NCI-H2081 treated with DMSO at 0.1 percent for 48 hours (cell line): Measurements from ENCODE around the gene PALB2.

Experiments used
- DNase-seq: peaks from one replicate; lab custom pipeline; 2025; lab: John Stamatoyannopoulos, UW

Gene PALB2

DNA sequence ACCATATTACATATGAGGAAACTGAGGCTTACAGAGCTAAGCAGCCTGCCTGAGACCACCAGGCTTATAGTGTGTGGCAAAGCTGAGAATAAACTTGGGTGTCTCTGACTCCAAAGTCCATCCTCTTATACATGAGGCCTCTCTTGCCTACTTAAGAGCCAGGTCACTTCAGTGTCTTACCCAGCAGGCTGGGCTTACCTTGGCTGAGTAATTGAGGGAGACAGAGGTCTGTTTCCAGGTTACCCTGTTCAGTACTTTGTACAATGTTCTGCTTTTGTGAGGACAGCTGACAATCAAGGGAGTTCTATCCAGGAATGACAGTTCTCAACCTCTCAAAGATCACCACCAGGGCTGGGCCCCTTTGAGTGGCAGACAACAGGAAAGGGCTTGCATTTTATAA is 59.3 kb downstream of the PALB2 start:
- DNase-seq: no peak

DNA sequence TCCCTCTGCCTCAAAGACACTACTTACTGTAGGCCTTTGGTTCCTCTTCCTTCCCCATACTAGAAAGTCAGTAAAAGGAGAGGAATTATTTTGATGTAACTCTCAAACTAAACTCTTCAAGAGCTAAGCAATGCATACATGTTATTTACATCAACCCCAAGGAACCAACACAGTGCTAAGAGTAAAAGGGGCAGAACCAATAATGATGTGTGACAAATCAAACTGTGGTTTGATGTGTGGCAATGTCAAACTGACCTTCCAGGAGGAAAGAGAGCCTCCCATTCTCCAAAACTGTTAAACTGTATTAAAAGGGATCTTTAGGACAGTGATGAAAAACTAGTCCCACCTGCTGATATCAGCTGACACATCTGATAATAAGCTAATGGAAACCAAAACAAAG is 60.7 kb downstream of the PALB2 start:
- no peak for DNase-seq

DNA sequence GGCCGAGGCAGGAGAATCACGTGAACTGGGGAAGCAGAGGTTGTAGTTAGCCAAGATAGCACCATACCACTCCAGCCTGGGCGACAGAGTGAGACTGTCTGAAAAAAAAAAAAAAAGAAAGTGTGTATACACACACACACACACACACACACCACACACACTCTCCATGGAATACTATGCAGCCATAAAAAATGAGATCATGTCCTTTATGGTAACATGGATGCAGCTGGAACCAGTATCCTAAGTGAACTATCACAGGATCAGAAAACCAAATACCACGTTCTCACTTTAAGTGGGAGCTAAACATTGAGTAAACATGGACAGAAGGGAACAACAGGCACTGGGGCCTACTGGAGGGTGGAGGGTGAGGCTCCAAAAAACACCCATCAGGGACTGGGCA is 61.7 kb downstream of the PALB2 start:
- DNase-seq: no peak

DNA sequence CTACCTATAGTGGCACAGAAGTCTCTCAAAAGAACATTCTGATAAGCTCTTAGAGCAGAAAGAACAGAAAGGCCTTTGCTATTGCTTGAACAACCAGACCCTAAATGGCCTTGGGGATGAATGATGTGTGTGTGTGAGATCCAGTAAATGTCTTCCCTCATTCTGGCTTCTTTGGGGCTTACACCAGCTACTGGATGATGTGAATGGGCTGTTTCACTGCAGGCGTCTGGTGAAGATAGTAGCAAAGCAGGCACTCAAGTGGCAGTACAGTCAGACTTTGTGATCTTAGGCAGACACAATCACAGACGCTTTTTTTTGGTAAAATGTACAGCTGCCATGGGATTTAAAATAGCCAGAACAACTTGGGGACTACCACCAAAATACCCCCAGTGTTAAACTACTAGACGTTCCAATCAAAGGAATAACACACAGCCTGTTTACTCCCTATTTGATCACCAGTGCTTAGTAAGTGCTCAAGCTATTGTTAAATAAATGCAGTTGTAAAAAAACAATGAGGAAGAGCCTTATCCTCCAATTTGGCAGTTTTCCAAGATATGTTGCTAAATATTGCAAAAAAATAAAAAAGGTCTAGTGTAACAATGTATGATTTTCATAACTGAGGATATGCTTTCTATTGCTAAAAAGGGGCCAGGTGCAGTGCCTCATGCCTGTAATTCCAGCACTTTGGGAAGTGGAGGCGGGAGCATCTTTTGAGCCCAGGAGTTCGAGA is 62.8 kb downstream of the PALB2 start:
- DNase-seq: no peak

DNA sequence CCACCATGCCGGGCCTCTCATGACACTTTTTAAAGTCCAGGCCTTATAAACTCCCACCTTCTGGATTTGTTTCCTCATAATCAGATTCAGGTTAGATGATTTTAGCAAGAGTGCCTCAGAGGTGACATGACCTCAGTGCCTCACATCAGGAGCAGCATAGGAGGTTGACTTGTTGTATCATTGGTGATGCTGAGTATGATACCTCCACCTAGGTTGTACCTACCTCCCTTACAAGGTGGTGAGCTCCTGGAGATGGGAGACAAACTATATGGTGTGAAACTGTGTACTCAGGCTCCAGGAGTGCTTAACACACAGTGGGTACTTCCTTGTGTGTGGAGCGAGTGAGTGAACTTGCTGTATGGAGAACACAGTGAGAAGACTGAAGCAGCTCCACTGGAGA is 63.6 kb downstream of the PALB2 start:
- DNase-seq: no peak

DNA sequence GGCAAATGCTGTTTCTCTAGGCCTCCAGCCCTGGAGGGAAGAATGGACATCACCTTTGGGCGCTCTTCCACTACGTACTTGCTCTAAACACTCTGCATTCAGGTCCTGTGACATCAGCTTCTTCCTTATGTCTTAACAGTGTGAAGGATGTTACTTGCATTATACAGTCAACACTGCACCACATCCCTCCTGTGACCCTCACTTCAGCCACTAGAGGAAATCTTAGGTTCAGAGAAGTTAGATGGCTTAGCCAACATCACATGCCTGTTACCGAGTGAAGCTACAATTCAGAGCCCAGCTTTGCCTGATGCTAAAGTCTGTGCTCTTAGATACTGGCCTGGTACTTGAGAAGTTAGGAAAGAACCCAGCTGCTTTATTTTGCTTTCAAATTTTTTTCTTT is 65.3 kb downstream of the PALB2 start:
- DNase-seq: no peak

DNA sequence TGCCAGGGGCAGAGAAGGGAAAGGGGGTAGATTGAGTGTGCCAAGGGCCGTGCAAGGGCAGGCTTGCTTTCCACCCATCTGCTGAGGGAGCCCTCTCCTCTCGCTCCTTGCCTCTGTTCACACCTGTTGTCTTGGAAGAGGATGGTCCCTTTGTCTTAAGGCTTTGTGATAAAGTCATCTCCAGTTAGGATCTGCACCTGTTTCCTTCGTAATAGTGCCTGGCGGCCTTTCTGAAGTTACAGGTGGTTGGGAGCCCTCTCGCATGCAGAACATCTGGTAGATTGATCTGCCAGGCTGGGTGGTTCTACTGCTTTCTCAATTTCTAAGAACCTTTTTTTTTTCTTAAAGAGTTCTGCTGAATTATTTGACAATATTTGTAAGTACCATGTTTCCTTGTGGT is 67.3 kb downstream of the PALB2 start:
- DNase-seq: no peak

DNA sequence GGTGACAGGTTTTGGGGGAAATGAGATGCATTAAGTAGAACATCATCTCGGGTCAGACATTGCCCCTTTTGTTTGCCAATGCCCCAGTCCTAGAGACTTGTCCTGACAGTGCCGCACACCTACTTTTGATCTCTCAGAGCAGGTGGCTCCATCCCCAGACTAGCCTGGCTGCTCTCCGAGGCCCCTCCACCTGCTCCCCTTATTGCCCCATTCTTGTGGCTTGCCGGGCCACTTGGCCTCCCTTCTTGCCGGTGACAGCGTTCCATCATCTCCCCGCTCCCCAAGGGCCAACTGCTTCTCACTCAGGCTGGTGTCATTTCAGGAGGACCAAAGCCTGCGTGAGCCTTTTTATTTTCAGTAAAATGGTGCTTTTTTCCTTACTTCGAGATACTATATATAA is 68.7 kb downstream of the PALB2 start:
- DNase-seq: no peak

DNA sequence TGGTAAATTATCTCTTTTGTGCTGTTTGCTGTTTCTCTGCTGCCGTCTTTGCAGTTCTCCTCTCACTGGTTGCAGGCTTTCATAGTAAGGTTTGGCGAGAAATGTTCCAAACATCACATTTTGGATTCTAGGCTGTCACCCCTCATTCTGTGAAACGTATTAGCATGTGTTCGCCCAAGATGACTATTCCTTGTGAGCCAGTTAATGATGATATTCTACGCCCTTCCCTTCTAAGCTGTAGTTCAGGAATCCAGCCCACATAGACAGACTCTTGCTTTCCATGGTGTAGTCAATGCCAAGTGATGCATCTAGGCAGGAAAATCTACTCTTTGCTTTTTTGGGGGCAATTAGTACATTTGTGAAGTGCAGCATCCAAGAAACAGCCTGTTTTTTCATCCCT is 69.2 kb downstream of the PALB2 start:
- DNase-seq: no peak

DNA sequence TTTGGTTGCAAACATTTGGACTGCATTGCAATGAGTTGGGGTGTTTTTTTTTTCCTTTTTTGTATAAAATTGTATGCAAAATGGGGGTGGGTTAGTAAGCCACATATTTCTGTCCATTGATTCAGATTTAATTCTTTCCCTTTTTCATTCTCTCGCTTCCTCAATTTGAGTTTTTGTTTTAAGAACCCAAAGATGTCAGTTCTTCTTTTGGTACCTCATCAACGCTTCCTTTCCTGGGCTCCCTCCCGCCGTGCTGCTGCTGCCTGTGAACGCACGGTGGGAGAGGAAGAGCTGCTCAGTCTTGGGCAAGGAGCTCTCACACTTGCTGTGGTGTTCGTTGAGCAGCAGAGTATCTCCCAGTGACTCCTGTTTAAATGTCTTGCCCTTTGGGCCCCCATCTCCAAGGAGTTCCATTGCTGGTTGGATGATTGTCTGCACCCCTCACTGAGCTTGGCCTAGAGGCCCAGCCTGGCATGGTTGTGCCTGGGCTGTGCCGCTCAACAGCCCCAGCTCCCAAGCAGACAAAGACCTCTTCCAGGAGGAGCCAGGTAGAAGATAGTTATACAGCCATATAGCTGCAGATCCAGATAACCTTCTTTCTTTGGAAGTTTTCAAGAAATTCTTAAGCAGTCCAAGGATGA is 70.0 kb downstream of the PALB2 start:
- no peak for DNase-seq

DNA sequence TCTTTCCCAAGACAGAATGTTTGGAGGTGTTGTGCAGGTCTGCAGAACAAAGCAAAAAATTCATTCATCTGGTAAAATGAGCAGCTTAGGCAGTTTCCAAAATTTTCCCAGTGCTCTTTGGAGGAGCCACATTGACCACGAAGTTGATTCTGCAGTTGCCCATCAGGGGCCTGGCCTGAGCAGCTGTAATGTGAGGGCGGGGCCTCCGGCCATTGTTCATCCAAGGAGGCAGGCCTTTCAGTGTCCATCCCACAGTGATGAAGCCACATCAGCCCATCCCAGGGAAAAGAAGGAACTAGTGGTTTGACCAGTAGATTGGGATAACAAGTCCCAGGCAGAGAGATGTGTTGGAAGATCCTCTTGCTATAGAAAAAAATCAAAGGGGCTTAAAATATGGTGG is 73.5 kb downstream of the PALB2 start:
- DNase-seq: no peak

DNA sequence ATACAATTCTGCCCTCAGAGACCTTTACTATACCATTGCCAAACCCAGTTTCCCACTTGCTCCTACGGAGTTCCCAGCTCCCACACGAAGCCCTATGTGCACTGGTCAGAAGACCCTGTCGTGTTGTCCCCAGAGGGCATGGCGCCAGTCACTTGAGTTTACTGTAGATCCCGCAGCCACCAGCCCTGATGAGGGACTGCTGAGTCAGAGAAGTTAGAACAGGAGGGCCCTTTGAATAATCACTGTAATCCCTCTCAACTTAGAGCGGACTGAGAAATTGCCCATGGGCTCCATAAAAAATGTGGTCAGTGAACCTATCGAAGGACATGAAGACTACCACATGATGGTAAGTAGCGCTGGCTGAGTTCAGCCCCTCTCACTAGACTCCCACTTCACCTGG is 74.4 kb downstream of the PALB2 start:
- no peak for DNase-seq

DNA sequence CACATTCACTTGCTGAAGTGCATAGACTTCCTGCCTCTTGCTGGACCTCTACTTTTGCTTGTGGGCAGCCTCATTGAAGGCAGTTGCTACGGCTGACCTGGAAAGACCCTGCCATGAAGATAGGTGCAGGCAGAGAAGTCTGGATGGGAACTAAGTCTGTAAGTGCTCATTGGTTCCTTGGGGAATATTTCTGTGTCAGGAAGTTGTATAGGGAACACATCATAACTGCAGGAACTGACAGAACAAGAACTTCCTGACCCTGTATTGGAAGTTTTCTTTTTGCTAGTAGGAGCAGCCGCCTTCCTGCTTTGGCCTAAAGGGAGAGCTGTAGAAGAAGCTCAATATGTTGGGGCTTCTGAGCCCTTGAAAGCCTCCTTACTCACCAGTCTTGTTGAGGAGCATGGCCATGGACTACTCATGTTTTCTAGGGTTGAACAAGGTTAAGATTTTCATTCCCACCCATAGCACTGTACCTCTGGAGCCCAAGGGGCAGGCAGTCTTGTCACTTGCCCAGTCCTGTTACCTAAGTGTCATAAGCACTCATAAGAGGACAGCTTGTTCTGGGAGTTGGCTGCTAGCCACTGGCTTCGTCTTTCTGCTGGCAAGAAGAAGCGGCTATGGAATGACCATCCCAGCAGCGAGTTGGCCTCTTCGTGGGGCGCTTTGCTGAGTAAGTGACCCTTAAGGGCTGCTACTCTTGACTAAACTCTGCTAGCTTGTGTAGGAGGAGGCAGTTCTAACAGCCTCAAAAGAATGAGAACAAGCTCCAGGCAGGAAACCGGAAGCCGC is 76.3 kb downstream of the PALB2 start:
- no peak for DNase-seq

DNA sequence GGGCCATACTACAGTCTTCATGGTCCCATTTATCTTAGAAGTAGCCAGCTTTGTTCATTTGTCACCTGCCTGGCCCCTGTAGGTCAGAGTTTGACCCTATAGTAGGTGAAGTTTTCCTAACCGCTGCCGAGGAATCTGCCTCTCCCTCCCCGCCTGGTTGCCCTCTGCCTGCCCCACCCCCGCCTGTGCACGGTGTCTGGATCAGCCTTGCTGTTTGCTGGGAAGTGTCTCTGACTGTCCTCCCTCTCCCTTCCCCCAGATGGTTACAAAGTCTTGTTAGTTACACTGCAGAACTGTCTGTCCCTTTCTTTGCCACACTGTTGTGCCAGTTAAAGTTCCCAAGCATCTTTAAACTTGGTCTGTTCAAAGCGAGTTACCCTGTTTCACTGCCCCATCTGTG is 77.9 kb downstream of the PALB2 start:
- DNase-seq: no peak

DNA sequence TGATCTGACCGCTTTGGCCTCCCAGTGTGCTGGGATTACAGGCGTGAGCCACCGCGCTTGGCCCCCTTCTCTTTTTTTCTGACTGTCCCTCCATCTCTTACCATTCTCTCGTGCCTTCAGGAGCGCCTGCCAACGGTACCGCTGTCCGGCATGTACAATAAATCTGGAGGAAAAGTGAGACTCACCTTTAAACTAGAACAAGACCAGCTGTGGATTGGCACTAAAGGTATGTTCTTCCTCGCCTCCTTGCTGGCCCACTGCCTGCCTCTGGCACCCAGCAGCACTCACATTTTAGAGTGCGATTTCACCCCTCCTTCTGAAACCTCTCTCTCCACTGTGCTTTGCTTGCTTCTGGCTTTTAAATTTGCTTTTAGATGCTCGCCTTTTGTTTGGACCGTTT is 78.6 kb downstream of the PALB2 start:
- no peak for DNase-seq

DNA sequence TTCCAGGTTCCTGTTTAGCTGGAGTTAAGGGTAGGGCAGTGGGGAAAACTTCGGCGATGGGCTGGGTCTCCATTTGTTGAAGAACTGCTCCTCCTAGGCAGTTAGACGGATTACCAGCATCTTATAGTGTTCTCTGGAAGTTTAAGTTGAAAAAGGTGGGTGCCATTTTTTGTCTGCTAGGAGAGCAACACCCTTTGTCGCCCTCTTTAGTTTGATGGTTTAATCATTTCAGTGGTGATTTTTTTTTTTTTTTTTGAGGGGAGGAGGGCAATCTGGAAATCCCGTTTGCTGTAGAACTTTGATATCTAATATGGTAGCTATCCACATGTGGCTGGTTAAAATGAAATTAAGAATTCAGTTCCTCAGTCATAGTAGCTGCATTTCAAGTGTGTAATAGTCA is 79.5 kb downstream of the PALB2 start:
- no peak for DNase-seq

DNA sequence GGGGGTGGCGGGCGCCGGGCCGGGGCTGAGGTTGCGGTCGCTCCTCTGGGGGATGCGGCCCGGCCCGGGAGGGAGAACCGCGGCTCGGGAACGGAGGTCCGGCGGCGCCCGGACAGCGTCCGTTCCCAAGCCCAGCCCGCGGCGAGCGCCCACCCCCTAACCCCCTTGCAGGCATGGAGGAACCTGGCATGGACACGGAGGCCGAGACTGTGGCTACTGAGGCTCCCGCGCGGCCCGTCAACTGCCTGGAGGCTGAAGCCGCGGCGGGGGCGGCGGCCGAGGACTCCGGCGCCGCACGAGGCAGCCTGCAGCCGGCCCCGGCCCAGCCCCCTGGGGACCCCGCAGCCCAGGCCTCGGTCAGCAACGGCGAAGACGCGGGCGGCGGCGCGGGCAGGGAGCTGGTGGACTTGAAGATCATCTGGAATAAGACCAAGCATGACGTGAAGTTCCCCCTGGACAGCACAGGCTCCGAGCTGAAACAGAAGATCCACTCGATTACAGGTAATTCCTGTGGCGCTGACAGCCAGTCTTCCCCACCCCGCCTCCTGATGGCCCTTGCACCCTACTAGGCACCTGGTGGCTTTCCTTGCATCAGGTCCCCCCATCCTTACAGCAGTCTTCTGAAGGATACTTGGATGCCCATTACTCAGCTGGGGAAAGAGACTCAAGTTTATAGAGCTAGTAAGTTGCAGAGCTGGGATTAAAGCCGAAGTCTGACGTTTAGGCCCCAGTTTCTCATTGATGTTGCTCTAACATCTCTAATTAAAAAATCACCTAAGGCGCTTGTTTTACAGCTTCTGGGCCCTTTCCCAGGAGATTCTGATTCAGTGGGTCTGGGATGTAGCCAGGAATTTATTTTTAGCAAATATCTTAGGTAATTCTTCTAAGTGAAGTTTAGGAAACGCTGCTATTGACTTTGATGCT is 83.1 kb downstream of the PALB2 start:
- no peak for DNase-seq

DNA sequence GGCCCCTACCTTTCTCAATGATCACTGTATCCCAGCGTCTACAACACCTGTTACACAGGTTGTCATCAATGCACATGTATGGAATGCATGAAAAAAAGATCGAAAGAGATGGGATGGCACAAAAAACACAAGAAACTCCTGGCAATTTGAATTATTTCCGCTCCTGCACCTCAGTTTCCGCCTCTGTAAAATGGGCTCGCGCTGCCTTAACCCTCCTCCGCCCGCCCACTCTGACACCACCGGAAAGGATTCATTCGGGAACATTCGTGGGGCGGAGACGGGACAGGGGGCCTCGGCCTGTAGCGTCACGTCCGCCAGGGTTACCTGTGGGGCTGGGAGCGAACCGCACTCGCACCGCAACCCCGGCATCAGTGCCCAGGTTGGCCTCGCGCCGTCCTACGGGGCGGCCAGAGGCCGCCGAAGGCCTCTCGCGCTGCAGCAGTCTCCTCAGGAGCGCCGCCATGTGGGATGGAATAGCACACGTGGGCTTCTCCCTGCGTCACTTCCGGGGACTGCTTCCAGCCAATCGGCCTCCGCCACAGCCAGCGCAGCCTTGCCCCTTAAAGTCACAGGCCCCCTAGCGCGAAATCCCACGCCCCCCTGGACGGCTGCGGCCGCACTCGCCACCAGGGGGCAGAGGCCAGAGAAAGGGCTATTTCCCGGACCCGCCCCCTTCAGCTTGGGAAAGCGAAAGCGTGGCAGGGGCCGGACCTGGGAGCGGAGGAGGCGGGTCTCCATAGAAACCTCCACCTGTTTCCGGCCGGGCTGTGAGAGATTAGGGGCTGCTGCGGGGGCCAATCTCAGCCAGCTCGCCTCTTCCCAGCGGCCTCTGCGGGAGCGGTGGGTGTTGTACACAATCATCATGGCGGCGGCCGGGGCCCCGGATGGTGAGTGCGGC is 84.0 kb downstream of the PALB2 start, which contains the start of the genes EARS2 and UBFD1:
Gene EARS2, minus strand, starts transcription at position 470 of the 898 bp plus-strand sequence. Its CDS starts 7 bp downstream, at position 463.
Gene UBFD1, plus strand, starts transcription at position 847 of the 898 bp plus-strand sequence. Its CDS starts 16 bp downstream, at position 863.
- peak; percentile 84 for DNase-seq

DNA sequence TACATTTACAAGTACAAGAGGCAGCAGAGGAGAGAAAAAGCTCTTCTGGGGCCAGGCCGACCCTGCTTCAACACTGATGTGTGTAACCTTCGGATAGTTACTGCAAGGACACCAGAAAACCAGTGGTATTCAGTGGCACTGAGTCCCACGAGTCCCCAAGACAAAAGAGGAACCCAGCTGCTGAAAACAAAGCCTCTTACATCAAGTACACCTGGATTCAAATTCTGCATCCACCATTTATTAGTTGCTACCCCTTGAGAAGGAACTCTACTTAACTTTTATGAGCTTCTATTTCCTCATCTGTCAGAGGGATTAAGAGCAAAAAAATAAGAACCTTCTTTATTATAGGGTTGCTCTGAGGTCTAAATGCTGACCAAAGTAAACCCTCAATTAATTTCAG is 86.6 kb downstream of the PALB2 start:
- DNase-seq: no peak
